Activated CD8-positive, alpha-beta memory T cell treated with anti-CD3 and anti-CD28 coated beads, Interleukin-2, amount 50 U/mL, for 1 hour (primary cell): Measurements from ENCODE around the gene HPS6.

Source experiments
- DNase-seq: peaks from one replicate; pipeline ENCODE4 v3.0.0-alpha.2; 2020; ENCODE audit errors: extremely low read depth

Gene HPS6

GRCh38 chr10:102069071-102069470, 3.9 kb downstream of the HPS6 start:
- no peak for DNase-seq

GRCh38 chr10:102072673-102073527, 7.8 kb downstream of the HPS6 start:
- DNase-seq: peak; percentile 55

GRCh38 chr10:102083541-102083940, 18.4 kb downstream of the HPS6 start:
- DNase-seq: no peak

GRCh38 chr10:102085336-102085735, 20.2 kb downstream of the HPS6 start:
- no peak for DNase-seq

- no peak for DNase-seq
Measured at GRCh38 chr10:102086196-102086595, 21.0 kb downstream of the HPS6 start.

- DNase-seq: no peak
Measured at GRCh38 chr10:102090772-102091171, 25.6 kb downstream of the HPS6 start.

GRCh38 chr10:102096449-102096848, 31.3 kb downstream of the HPS6 start:
- no peak for DNase-seq

- no peak for DNase-seq
Measured at GRCh38 chr10:102101152-102101551, 36.0 kb downstream of the HPS6 start.

GRCh38 chr10:102102421-102102820, 37.3 kb downstream of the HPS6 start:
- DNase-seq: no peak

GRCh38 chr10:102106998-102107397, 41.8 kb downstream of the HPS6 start:
- no peak for DNase-seq

- no peak for DNase-seq
Measured at GRCh38 chr10:102109166-102110116, 44.3 kb downstream of the HPS6 start.

GRCh38 chr10:102111276-102111675, 46.1 kb downstream of the HPS6 start:
- no peak for DNase-seq

GRCh38 chr10:102112210-102112817, 47.2 kb downstream of the HPS6 start:
- no peak for DNase-seq

- no peak for DNase-seq
Measured at GRCh38 chr10:102113261-102113955, 48.3 kb downstream of the HPS6 start.

GRCh38 chr10:102113956-102114857, 49.1 kb downstream of the HPS6 start:
- no peak for DNase-seq

- DNase-seq: peak; percentile 53
Measured at GRCh38 chr10:102114861-102115618, 49.9 kb downstream of the HPS6 start.

- DNase-seq: no peak
Measured at GRCh38 chr10:102115775-102116174, 50.6 kb downstream of the HPS6 start.

- DNase-seq: no peak
Measured at GRCh38 chr10:102116656-102117055, 51.5 kb downstream of the HPS6 start.
